GM23248 (cell line): ENCODE results near the gene POMZP3.
"Not testable (repeated sequence)": the region's sequence is repeated elsewhere in the genome, so short reads cannot be mapped to it uniquely, and the experiment has no call there.

ENCODE experiments used
- EZH2 ChIP-seq: fragments of 200-600 bp; sonication (generic); IDR thresholded peaks from 2 replicates; pipeline ENCODE4 v1.6.1; 2018; ENCODE audit warnings: antibody characterized with exemption, mild to moderate bottlenecking; ENCODE audit not compliant: insufficient read depth, poor library complexity, severe bottlenecking
- EZH2phosphoT487 ChIP-seq: fragments of 200-600 bp; sonication (generic); IDR thresholded peaks from 2 replicates; pipeline ENCODE4 v1.6.1; 2018; ENCODE audit warnings: antibody characterized with exemption, moderate library complexity, mild to moderate bottlenecking, low read depth; ENCODE audit not compliant: insufficient read depth

DNA sequence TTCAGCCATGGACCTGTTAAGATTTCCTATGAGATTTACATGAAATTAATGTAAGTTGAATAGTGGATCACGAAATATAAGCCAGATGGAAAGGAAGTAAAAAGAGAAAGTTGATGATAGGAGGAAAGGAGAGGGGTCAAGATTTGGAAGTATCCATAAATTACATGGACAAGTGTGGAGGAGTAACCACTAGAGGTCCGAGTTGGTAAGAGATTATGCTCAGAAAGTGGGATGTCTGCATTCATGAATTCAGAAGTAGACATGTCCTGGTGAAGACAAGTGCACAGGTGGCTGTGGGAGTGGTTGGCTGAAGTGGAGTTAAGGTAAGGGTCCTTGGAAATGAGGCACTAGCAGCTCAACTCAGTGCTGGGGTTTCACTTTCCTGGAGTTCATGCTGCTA is 29.3 kb upstream of the POMZP3 start:
- TF ChIP-seq EZH2, EZH2phosphoT487: not testable (repeated sequence)
